ENCODE results near the gene CENPM.

- TF ChIP-seq ZNF274 (IDR thresholded peaks at IDR 0.05; ENCODE audit: low read depth, low read length) (no peak), SUZ12 (IDR thresholded peaks at IDR 0.05; ENCODE audit: extremely low read depth, insufficient read depth, insufficient read length) (no peak)
Measured at GRCh38 chr22:41915786-41916493, 31.0 kb downstream of the CENPM start.
